Measurements from ENCODE around the gene LRP3.
A peak's percentile ranks its signal among the peaks of the same experiment; 100 is the strongest.

Gene LRP3

DNA sequence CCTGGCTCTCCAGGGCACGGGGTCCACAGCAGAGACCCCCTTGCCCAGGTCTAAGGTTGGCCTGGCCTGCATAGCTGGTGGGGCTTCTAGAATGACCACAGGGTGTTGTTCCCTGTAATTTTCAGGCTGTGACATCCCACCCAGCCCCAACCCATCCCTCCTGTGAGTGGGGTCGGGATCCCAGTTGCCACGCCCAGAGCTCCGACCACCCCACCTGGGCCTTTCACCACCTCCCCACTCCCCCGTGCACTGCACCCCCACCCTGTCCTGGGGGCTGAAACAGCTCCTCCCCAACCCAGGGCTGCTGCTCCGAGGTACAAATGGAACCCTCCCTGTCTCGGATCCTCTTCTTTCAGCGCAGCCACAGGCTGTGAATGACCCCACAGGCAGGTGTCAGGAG lies 40.0 kb downstream of the LRP3 start:
- TF ChIP-seq GABPA (IDR thresholded peaks at IDR 0.05; ENCODE audit: low read depth): no peak
- TF ChIP-seq, protein P1, sequence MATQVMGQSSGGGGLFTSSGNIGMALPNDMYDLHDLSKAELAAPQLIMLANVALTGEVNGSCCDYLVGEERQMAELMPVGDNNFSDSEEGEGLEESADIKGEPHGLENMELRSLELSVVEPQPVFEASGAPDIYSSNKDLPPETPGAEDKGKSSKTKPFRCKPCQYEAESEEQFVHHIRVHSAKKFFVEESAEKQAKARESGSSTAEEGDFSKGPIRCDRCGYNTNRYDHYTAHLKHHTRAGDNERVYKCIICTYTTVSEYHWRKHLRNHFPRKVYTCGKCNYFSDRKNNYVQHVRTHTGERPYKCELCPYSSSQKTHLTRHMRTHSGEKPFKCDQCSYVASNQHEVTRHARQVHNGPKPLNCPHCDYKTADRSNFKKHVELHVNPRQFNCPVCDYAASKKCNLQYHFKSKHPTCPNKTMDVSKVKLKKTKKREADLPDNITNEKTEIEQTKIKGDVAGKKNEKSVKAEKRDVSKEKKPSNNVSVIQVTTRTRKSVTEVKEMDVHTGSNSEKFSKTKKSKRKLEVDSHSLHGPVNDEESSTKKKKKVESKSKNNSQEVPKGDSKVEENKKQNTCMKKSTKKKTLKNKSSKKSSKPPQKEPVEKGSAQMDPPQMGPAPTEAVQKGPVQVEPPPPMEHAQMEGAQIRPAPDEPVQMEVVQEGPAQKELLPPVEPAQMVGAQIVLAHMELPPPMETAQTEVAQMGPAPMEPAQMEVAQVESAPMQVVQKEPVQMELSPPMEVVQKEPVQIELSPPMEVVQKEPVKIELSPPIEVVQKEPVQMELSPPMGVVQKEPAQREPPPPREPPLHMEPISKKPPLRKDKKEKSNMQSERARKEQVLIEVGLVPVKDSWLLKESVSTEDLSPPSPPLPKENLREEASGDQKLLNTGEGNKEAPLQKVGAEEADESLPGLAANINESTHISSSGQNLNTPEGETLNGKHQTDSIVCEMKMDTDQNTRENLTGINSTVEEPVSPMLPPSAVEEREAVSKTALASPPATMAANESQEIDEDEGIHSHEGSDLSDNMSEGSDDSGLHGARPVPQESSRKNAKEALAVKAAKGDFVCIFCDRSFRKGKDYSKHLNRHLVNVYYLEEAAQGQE (IDR thresholded peaks at IDR 0.05; ENCODE audit: insufficient replicate concordance, low read depth): no peak
- TF ChIP-seq, protein P2, sequence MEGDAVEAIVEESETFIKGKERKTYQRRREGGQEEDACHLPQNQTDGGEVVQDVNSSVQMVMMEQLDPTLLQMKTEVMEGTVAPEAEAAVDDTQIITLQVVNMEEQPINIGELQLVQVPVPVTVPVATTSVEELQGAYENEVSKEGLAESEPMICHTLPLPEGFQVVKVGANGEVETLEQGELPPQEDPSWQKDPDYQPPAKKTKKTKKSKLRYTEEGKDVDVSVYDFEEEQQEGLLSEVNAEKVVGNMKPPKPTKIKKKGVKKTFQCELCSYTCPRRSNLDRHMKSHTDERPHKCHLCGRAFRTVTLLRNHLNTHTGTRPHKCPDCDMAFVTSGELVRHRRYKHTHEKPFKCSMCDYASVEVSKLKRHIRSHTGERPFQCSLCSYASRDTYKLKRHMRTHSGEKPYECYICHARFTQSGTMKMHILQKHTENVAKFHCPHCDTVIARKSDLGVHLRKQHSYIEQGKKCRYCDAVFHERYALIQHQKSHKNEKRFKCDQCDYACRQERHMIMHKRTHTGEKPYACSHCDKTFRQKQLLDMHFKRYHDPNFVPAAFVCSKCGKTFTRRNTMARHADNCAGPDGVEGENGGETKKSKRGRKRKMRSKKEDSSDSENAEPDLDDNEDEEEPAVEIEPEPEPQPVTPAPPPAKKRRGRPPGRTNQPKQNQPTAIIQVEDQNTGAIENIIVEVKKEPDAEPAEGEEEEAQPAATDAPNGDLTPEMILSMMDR (IDR thresholded peaks at IDR 0.05; ENCODE audit: insufficient read depth, low read length): no peak
- TF ChIP-seq POLR2AphosphoS5 (IDR thresholded peaks at IDR 0.05; ENCODE audit: low read depth): no peak
- no peak for TF ChIP-seq SPI1 (IDR thresholded peaks at IDR 0.05; ENCODE audit: borderline replicate concordance, low read depth)
- Histone ChIP-seq H3K27me3 (ENCODE audit: insufficient read depth, poor library complexity, severe bottlenecking) (no peaks in the 10 kb centered on the region), H3K27ac (replicated peaks) (no peak overlapping the region), H3K4me3 (replicated peaks; ENCODE audit: insufficient read depth, low read length) (no peak overlapping the region)
- DNase-seq (ENCODE audit: low read depth in 1 of 2, low spot score in 1 of 2): no peak

DNA sequence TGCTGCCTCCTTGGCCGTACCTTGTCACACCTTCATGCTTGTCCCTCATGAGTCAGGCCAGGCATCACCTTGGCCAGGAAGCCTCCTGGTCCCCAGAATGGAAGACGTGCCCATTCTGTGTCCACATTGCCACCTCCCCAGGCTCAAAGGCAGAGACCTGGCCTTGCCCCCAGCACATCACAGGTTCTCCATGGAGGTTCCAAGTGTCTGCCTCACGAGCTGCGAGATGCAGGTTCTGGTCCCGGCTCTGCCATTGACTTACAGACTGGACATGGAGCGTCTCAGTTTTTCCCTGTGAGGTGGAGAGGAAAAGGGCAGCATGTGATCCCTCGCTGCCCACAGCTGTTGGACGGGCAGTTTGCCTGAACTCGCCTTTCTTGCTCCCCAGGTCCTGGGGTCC lies 40.6 kb downstream of the LRP3 start:
- Histone ChIP-seq H3K4me3 (replicated peaks; ENCODE audit: insufficient read depth, low read length) (no peak overlapping the region), H3K27me3 (ENCODE audit: insufficient read depth, poor library complexity, severe bottlenecking) (no peaks in the 10 kb centered on the region), H3K27ac (replicated peaks) (no peak overlapping the region)
- no peak for TF ChIP-seq SPI1 (IDR thresholded peaks at IDR 0.05; ENCODE audit: borderline replicate concordance, low read depth)
- DNase-seq (ENCODE audit: low read depth in 1 of 2, low spot score in 1 of 2): no peak

DNA sequence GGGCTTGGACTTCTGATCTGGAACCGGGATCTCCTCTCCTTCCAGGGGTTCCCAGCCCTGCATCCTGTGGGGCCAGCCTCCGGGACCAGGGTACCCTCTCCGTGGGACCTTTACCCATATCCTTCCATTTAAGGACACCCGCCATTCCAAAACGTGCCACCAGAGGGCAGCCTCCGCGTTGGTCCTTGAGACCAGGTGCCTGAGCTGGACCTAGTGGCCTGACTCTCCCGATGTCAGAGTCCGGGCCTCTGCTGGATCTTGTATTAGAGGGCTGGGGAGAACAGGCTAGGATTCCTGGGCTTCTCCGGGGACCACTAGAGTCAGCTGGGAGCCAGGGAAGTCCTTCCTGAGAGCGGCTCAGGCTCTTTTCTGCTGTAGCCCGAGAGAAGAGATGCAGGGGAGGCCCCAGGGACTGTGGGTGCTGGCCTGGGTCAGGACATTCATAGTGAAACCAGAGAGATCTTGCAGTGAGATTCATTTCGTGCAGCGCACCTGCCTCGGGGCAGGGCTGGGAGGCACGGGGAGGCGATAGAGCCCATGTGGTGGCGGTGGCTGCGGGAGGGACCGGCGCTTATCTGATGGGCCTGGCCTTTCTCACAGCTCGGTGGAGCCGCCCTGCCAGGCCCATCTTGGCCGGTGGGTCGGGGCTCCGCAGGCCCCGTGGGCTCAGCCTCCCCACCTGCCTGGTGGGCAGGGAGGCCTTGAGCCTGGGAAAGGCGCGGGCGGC lies 41.3 kb downstream of the LRP3 start:
- no peak overlapping the region for H3K27ac ChIP-seq (replicated peaks)

DNA sequence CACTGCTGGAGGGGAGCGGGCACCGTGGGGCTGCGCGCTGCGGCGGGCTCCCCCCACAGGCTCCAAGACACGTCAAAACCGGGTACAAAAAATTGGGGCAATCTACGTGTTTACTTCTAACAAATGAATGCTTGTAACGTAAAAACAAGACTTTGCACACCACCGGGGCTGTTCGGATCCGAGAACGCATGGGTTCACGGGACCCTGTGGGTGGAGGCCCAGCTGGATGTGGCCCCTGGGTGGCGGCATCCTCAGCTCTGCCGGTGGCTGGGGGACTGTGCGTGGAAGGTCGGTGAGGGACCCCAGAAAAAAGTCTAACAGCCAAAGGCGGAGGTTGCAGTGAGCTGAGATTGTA lies 41.8 kb downstream of the LRP3 start:
- Histone ChIP-seq H3K27ac (replicated peaks) (no peak overlapping the region), H3K27me3 (ENCODE audit: insufficient read depth, poor library complexity, severe bottlenecking) (no peaks in the 10 kb centered on the region), H3K4me3 (replicated peaks; ENCODE audit: insufficient read depth, low read length) (no peak overlapping the region)
- no peak for DNase-seq (ENCODE audit: low read depth in 1 of 2, low spot score in 1 of 2)
- TF ChIP-seq GABPA (IDR thresholded peaks at IDR 0.05; ENCODE audit: low read depth): no peak
- TF ChIP-seq, protein P2 (IDR thresholded peaks at IDR 0.05; ENCODE audit: insufficient read depth, low read length): no peak
- TF ChIP-seq POLR2AphosphoS5 (IDR thresholded peaks at IDR 0.05; ENCODE audit: low read depth): no peak
- TF ChIP-seq, protein P1 (IDR thresholded peaks at IDR 0.05; ENCODE audit: insufficient replicate concordance, low read depth): no peak

More for the DNA sequence above, 41.3 kb downstream of the LRP3 start:
- peak in 1 of 2 experiments; percentile 78 for DNase-seq (ENCODE audit: low read depth in 1 of 2, low spot score in 1 of 2)
- no peaks in the 10 kb centered on the region for H3K27me3 ChIP-seq (ENCODE audit: insufficient read depth, poor library complexity, severe bottlenecking)
- H3K4me3 ChIP-seq (replicated peaks; ENCODE audit: insufficient read depth, low read length): no peak overlapping the region
- TF ChIP-seq, protein P1 (IDR thresholded peaks at IDR 0.05; ENCODE audit: insufficient replicate concordance, low read depth): no peak
- no peak for TF ChIP-seq GABPA (IDR thresholded peaks at IDR 0.05; ENCODE audit: low read depth)
- TF ChIP-seq, protein P2 (IDR thresholded peaks at IDR 0.05; ENCODE audit: insufficient read depth, low read length): peak; percentile 80
- TF ChIP-seq POLR2AphosphoS5 (IDR thresholded peaks at IDR 0.05; ENCODE audit: low read depth): no peak
- TF ChIP-seq SPI1 (IDR thresholded peaks at IDR 0.05; ENCODE audit: borderline replicate concordance, low read depth): no peak

Measured in HL-60 (cell line).